ENCODE data around the gene TAF6L. TPM values are rescaled to one million over a fixed set of nuclear protein-coding genes. Genes with fewer than 3 reads are reported as not detected.

Gene TAF6L
- total RNA-seq, 1 experiment from 2014 or later: 37.7 TPM

DNA sequence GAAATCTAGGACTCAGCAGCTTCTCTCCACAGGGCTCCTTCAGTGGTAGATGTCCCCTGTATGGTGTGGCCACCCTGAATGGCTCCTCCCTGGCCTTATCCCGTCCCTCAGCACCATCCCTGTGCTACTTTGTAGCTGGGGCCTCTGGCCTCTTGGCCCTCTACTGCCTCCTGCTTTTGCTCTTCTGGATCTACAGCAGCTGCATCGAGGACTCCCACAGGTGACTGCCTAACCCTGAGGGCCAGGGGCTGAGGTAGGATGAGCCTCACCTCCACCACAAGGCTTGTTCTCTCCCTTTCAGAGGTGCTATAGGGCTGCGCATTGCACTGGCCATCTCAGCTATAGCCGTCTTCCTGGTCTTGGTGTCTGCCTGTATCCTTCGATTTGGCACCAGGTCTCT lies 17.8 kb downstream of the TAF6L start:
- no peak overlapping the region for H2AK5ac ChIP-seq (ENCODE audit: insufficient read length, low read length)
- no peaks in the 10 kb centered on the region for H4K20me1 ChIP-seq (ENCODE audit: control insufficient read depth, insufficient read depth, insufficient read length)
- no peaks in the 10 kb centered on the region; a peak in 1 of 5 replicates for H3K9me3 Mint-ChIP-seq
- no peaks in the 10 kb centered on the region for H3K27me3 ChIP-seq (ENCODE audit: insufficient read depth, low read length)
- peak; percentile 59 for DNase-seq
- H3K27ac Mint-ChIP-seq: peak overlapping the region in 2 of 3 experiments; percentile 57 to 90; a peak in 4 of 7 replicates
- H3K36me3 Mint-ChIP-seq (ENCODE audit: insufficient read depth in 1 of 3, low read depth in 3 of 3): peaks cover 17 to 65% (median 40%) of the 10 kb centered on the region in 3 experiments; a peak in 6 of 7 replicates
- no peak overlapping the region for H3K56ac ChIP-seq (ENCODE audit: insufficient read length, low read depth, low read length)
- TF ChIP-seq, protein P1, sequence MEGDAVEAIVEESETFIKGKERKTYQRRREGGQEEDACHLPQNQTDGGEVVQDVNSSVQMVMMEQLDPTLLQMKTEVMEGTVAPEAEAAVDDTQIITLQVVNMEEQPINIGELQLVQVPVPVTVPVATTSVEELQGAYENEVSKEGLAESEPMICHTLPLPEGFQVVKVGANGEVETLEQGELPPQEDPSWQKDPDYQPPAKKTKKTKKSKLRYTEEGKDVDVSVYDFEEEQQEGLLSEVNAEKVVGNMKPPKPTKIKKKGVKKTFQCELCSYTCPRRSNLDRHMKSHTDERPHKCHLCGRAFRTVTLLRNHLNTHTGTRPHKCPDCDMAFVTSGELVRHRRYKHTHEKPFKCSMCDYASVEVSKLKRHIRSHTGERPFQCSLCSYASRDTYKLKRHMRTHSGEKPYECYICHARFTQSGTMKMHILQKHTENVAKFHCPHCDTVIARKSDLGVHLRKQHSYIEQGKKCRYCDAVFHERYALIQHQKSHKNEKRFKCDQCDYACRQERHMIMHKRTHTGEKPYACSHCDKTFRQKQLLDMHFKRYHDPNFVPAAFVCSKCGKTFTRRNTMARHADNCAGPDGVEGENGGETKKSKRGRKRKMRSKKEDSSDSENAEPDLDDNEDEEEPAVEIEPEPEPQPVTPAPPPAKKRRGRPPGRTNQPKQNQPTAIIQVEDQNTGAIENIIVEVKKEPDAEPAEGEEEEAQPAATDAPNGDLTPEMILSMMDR (conservative IDR thresholded peaks at IDR 0.05): no peak
- H4K91ac ChIP-seq (ENCODE audit: insufficient read length, low read depth, low read length): no peak overlapping the region
- no peak overlapping the region for H2AFZ ChIP-seq (ENCODE audit: low read length)
- H3K27me3 Mint-ChIP-seq (ENCODE audit: low read depth): no peaks in the 10 kb centered on the region; the same call in 1 of the 2 replicates
- H2BK12ac ChIP-seq (ENCODE audit: insufficient read length, low read depth, low read length): no peak overlapping the region
- no peak overlapping the region for H3T11ph ChIP-seq (ENCODE audit: low read length)
- H3K79me1 ChIP-seq (ENCODE audit: insufficient read depth, low read depth, low read length, poor library complexity, severe bottlenecking): no peaks in the 10 kb centered on the region
- H3K23ac ChIP-seq (ENCODE audit: insufficient read length, low read depth, low read length): no peak overlapping the region
- H3K14ac ChIP-seq (ENCODE audit: insufficient read depth, low read length): no peak overlapping the region
- H4K5ac ChIP-seq (ENCODE audit: insufficient read length, low read depth, low read length): no peak overlapping the region
- no peak overlapping the region for H2BK15ac ChIP-seq (ENCODE audit: low read depth, low read length)
- H3K79me2 ChIP-seq (ENCODE audit: insufficient read depth, low read length): no peaks in the 10 kb centered on the region; the same call in 1 of the 2 replicates
- H3K4ac ChIP-seq (ENCODE audit: low read depth, low read length): no peak overlapping the region
- peak overlapping the region; percentile 89 to 94 for H3K4me3 Mint-ChIP-seq
- H3K4me1 ChIP-seq (ENCODE audit: insufficient read depth, low read length): no peaks in the 10 kb centered on the region
- no peak overlapping the region for H3K18ac ChIP-seq (ENCODE audit: insufficient read length, low read depth, low read length)
- H3K4me1 Mint-ChIP-seq: peaks cover 27 to 37% of the 10 kb centered on the region in 2 experiments
- H3K9me3 ChIP-seq (ENCODE audit: control insufficient read depth, low read depth, low read length): no peaks in the 10 kb centered on the region
- no peak overlapping the region for H4K8ac ChIP-seq (replicated peaks; ENCODE audit: insufficient read length, low read depth, low read length)
- H2BK5ac ChIP-seq (ENCODE audit: insufficient read length, low read length): no peak overlapping the region
- H3K9ac ChIP-seq (ENCODE audit: extremely low read depth, insufficient read length, low read length): no peak overlapping the region
- H2BK120ac ChIP-seq (ENCODE audit: low read depth, low read length, poor library complexity, severe bottlenecking): no peak overlapping the region
- H2BK20ac ChIP-seq (ENCODE audit: low read depth, low read length, poor library complexity, severe bottlenecking): no peak overlapping the region
- peaks cover 4% of the 10 kb centered on the region for H3K23me2 ChIP-seq (ENCODE audit: insufficient read length, low read depth, low read length, poor library complexity, severe bottlenecking)
- H3K4me2 ChIP-seq (ENCODE audit: insufficient read depth, insufficient read length, low read length): no peak overlapping the region
- no CpG with 5 or more reads among the region's 5 CpGs for WGBS (ENCODE audit: extremely low coverage, insufficient read length, low lambda C conversion rate)
- no peak overlapping the region for H3K27ac ChIP-seq (ENCODE audit: insufficient read length, low read depth, low read length)
